HG03354 (cell line): Measurements from ENCODE around the gene SHROOM3.

Experiments
- ATAC-seq: cut with Tn5 transposase; IDR thresholded peaks from one replicate; pipeline ENCODE4 v1.9.1; 2021; ENCODE audit warnings: mild to moderate bottlenecking; ENCODE audit not compliant: unreplicated experiment, poor library complexity, severe bottlenecking

Gene SHROOM3

GRCh38 chr4:76811604-76812412 is 376.8 kb downstream of the SHROOM3 start:
- no peak for ATAC-seq

- no peak for ATAC-seq
These were observed 378.0 kb downstream of the SHROOM3 start for GRCh38 chr4:76813070-76813469.

- ATAC-seq, result no peak
These were observed 386.6 kb downstream of the SHROOM3 start for GRCh38 chr4:76821641-76822040.

GRCh38 chr4:76822303-76822702 is 387.3 kb downstream of the SHROOM3 start:
- ATAC-seq, result no peak

GRCh38 chr4:76823495-76823894 is 388.5 kb downstream of the SHROOM3 start:
- ATAC-seq, result no peak

GRCh38 chr4:76830612-76830963 is 395.6 kb downstream of the SHROOM3 start:
- no peak for ATAC-seq

GRCh38 chr4:76830964-76831703 is 396.1 kb downstream of the SHROOM3 start:
- ATAC-seq, result no peak

GRCh38 chr4:76831711-76832373 is 396.8 kb downstream of the SHROOM3 start:
- no peak for ATAC-seq
